Endodermal cell (in vitro differentiated cells): ENCODE results near the gene ZFAND3. TPM values are rescaled to one million over a fixed set of nuclear protein-coding genes. Genes with fewer than 3 reads are reported as not detected.

Experiments used
- DNase-seq: peaks from one replicate; pipeline ENCODE4 v3.0.0-alpha.2; 2017
- H3K27ac ChIP-seq: 2 replicates; pipeline ENCODE4 v1.5.1; 2013; ENCODE audit warnings: mild to moderate bottlenecking, low read depth, low read length, moderate library complexity
- H3K27me3 ChIP-seq: 2 replicates; pipeline ENCODE4 v1.6.1; 2013; ENCODE audit warnings: mild to moderate bottlenecking, low read length, moderate library complexity; ENCODE audit not compliant: insufficient read depth, control insufficient read depth, poor library complexity, severe bottlenecking
- H3K36me3 ChIP-seq: 2 replicates; pipeline ENCODE4 v1.7.0; 2013; ENCODE audit warnings: mild to moderate bottlenecking, low read length, moderate library complexity; ENCODE audit not compliant: control insufficient read depth, insufficient read depth
- H3K4me1 ChIP-seq: one replicate; pipeline ENCODE4 v1.7.0; 2013; ENCODE audit warnings: low read length; ENCODE audit not compliant: control insufficient read depth, insufficient read depth
- H3K4me3 ChIP-seq: 2 replicates; pipeline ENCODE4 v1.5.1; 2013; ENCODE audit warnings: mild to moderate bottlenecking, low read length, moderate library complexity
- H3K9ac ChIP-seq: 2 replicates; pipeline ENCODE4 v1.6.1; 2013; ENCODE audit warnings: mild to moderate bottlenecking, low read length, moderate library complexity; ENCODE audit not compliant: poor library complexity, severe bottlenecking; ENCODE audit errors: extremely low read depth
- H3K9me3 ChIP-seq: 2 replicates; pipeline ENCODE4 v1.6.1; 2013; ENCODE audit warnings: mild to moderate bottlenecking, low read length, moderate library complexity; ENCODE audit not compliant: control insufficient read depth
- H3K27ac Mint-ChIP-seq: 2 replicates; pipeline ENCODE4 v1.8.0; 2020; ENCODE audit warnings: mixed read lengths
- H3K27me3 Mint-ChIP-seq: 2 replicates; pipeline ENCODE4 v1.8.0; 2021; ENCODE audit warnings: mild to moderate bottlenecking, mixed read lengths; ENCODE audit not compliant: insufficient read depth
- H3K36me3 Mint-ChIP-seq: 2 replicates; pipeline ENCODE4 v1.8.0; 2020; ENCODE audit warnings: low read depth, mixed read lengths
- H3K4me1 Mint-ChIP-seq: 2 replicates; pipeline ENCODE4 v1.8.0; 2020; ENCODE audit warnings: mixed read lengths
- H3K4me3 Mint-ChIP-seq: 2 replicates; pipeline ENCODE4 v1.8.0; 2020; ENCODE audit warnings: mild to moderate bottlenecking, moderate library complexity, mixed read lengths
- H3K9me3 Mint-ChIP-seq: 2 replicates; pipeline ENCODE4 v1.8.0; 2020; ENCODE audit warnings: mild to moderate bottlenecking, mixed read lengths
- WGBS, 2 experiments: methylation state at CpG; one replicate each; pipeline versions ENCODE4 v1.1.5 to v1.1.7; 2013; ENCODE audit warnings: missing lambda C conversion rate in 2 of 2, mixed read lengths in 1 of 2; ENCODE audit not compliant: insufficient coverage in 1 of 2, insufficient read length in 1 of 2; 5-methylcytosine and 5-hydroxymethylcytosine counted together
- total RNA-seq, 2 donors: library from RNA; stranded (reverse); fragmentation: NEBNext Ultra II Directional in 1 of 2; extraction: Animal tissue kit (Norgen Biotek cat#: 25700) in 1 of 2; gene quantifications; 2 replicates in 1 of 2; 3 replicates in 1 of 2; pipeline ENCODE4 v1.2.1, GENCODE V29; 2021
- TF ChIP-seq, protein P1 (sequence below): fragments of 200-600 bp; sonication (generic); conservative IDR thresholded peaks from 2 replicates; pipeline ENCODE4 v1.5.0; 2021; ENCODE audit warnings: antibody characterized with exemption, mild to moderate bottlenecking

ZFAND3 gene
- total RNA-seq, 2 donors from 2014 or later = 67.1 to 86.2 TPM

DNA sequence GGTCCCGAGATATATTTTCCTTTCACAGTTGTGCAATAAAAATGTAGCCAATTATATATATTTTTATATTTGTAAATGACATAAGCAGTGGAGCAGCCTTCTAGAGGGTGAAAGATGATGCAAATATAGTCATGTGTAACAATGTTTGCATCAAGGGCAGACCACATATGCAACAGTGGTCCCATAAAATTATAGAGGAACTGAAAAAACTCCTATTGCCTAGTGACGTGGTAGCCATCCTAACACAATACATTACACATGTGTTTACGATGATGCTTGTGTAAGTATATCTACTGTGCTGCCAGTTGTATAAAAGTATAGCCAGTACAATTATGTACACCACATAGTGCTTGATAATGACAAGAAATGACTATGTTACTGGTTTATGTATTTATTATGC is 162.8 kb downstream of the ZFAND3 start:
- Mint-ChIP-seq H3K4me3 (no peak overlapping the region), H3K27me3 (no peaks in the 10 kb centered on the region), H3K36me3 (no peaks in the 10 kb centered on the region), H3K4me1 (peaks cover 11% of the 10 kb centered on the region), H3K9me3 (no peaks in the 10 kb centered on the region), H3K27ac (no peak overlapping the region)
- Histone ChIP-seq H3K9ac (no peak overlapping the region), H3K4me1 (peaks cover 2% of the 10 kb centered on the region), H3K9me3 (no peaks in the 10 kb centered on the region), H3K36me3 (no peaks in the 10 kb centered on the region), H3K4me3 (no peak overlapping the region), H3K27me3 (no peaks in the 10 kb centered on the region), H3K27ac (no peak overlapping the region)
- TF ChIP-seq, protein P1, sequence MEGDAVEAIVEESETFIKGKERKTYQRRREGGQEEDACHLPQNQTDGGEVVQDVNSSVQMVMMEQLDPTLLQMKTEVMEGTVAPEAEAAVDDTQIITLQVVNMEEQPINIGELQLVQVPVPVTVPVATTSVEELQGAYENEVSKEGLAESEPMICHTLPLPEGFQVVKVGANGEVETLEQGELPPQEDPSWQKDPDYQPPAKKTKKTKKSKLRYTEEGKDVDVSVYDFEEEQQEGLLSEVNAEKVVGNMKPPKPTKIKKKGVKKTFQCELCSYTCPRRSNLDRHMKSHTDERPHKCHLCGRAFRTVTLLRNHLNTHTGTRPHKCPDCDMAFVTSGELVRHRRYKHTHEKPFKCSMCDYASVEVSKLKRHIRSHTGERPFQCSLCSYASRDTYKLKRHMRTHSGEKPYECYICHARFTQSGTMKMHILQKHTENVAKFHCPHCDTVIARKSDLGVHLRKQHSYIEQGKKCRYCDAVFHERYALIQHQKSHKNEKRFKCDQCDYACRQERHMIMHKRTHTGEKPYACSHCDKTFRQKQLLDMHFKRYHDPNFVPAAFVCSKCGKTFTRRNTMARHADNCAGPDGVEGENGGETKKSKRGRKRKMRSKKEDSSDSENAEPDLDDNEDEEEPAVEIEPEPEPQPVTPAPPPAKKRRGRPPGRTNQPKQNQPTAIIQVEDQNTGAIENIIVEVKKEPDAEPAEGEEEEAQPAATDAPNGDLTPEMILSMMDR = no peak
- 94% methylated on average over 2 of the region's 3 CpGs; no CpG with 5 or more reads in 1 of the 2 experiments for WGBS, 2 experiments
- DNase-seq = no peak

DNA sequence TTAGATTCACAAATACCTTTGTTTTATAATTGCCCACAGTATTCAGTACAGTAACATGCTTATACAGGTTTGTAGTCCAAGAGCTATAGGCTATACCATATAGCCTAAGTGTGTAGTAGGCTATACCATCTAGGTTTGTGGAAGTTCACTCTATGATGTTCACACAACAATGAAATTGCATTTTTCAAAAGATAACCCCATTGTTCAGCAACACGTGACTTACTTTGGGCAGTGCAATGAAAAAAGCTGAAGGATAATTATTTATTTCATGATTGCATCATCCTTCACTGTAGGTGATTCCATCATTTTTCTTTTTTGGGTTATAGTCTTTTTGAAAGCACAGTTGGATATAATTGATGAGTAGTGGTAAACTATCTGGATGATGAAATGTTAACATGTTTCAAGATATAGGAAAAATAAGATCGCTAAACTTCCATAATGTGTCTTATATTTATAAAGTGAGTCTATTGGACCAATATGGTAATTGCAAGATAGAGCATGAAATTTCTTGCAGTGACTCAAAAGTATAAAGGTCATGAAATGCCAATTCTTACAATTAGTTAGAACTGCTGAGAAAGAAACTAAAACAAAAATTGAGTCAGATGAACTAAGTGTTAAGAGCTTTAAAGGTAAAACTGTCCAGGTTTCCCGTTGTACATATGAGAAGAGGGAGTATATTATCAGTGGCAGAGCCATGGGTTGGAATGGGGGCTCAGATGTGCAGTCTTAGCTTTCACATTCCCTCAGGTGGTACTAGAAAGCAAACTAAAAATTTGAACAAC is 164.4 kb downstream of the ZFAND3 start:
- Histone ChIP-seq H3K27ac (no peak overlapping the region), H3K27me3 (no peaks in the 10 kb centered on the region), H3K9ac (no peak overlapping the region), H3K4me1 (peaks cover 2% of the 10 kb centered on the region), H3K9me3 (no peaks in the 10 kb centered on the region), H3K4me3 (no peak overlapping the region), H3K36me3 (no peaks in the 10 kb centered on the region)
- no peaks in the 10 kb centered on the region for H3K27me3 Mint-ChIP-seq
- H3K9me3 Mint-ChIP-seq = no peaks in the 10 kb centered on the region
- H3K27ac Mint-ChIP-seq = no peak overlapping the region
- no peak overlapping the region for H3K4me3 Mint-ChIP-seq
- no peak for DNase-seq
- TF ChIP-seq, protein P1 = no peak
- peaks cover 11% of the 10 kb centered on the region for H3K4me1 Mint-ChIP-seq
- H3K36me3 Mint-ChIP-seq = no peaks in the 10 kb centered on the region
- WGBS, 2 experiments = 96 to 100% methylated on average over 2 to 3 of the region's 3 CpGs

DNA sequence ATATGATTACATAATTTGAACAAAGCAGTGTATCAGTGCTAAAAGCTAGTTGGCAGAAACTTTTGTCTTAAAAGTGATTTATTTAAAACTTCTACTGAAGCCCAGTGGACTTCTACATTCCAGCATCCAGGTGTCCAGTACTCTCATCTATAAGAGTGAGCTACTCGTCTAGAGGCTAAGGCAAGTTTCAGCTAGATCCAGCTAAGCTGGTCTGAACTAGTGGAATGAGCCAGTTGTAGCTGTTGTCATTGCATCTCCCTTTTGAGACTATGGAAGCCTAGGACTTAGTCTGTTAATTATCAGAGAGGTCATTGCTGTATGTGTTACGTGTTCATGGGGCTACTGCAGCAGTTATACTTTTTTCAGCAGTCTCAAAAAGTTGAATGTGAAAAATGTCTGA is 165.1 kb downstream of the ZFAND3 start:
- H3K9ac ChIP-seq = no peak overlapping the region
- H3K27me3 ChIP-seq = no peaks in the 10 kb centered on the region
- no peak overlapping the region for H3K4me3 ChIP-seq
- WGBS, 2 experiments = 88 to 100% methylated on average over 1 to 2 of the region's 2 CpGs
- no peaks in the 10 kb centered on the region for H3K9me3 ChIP-seq
- peaks cover 5% of the 10 kb centered on the region for H3K4me1 Mint-ChIP-seq
- DNase-seq = no peak
- no peaks in the 10 kb centered on the region for H3K4me1 ChIP-seq
- H3K27ac Mint-ChIP-seq = no peak overlapping the region
- H3K4me3 Mint-ChIP-seq = no peak overlapping the region
- no peaks in the 10 kb centered on the region for H3K9me3 Mint-ChIP-seq
- no peaks in the 10 kb centered on the region for H3K36me3 ChIP-seq
- H3K36me3 Mint-ChIP-seq = no peaks in the 10 kb centered on the region
- H3K27me3 Mint-ChIP-seq = no peaks in the 10 kb centered on the region
- H3K27ac ChIP-seq = no peak overlapping the region
- TF ChIP-seq, protein P1 = no peak
